T-helper 2 cell treated with Interferon-gamma antibody and Interleukin-4, amounts not matched to agents 100 ng/mL and 5 ng/mL, for 36 hours (primary cell): Measurements from ENCODE around the gene DCST1. TPM values are rescaled to one million over a fixed set of nuclear protein-coding genes. Genes with fewer than 3 reads are reported as not detected.

Experiments
- intact Hi-C: fragments of 100-400 bp; cut with micrococcal nuclease; formaldehyde crosslinking; loops from one replicate; pipeline ENCODE4 v1.15.1; 2023
- total RNA-seq: library from RNA; stranded (reverse); gene quantifications from 2 replicates; pipeline ENCODE4 v1.2.3, GENCODE V29; 2022

Gene DCST1
- total RNA-seq, 1 donor from 2014 or later: not detected

DNA sequence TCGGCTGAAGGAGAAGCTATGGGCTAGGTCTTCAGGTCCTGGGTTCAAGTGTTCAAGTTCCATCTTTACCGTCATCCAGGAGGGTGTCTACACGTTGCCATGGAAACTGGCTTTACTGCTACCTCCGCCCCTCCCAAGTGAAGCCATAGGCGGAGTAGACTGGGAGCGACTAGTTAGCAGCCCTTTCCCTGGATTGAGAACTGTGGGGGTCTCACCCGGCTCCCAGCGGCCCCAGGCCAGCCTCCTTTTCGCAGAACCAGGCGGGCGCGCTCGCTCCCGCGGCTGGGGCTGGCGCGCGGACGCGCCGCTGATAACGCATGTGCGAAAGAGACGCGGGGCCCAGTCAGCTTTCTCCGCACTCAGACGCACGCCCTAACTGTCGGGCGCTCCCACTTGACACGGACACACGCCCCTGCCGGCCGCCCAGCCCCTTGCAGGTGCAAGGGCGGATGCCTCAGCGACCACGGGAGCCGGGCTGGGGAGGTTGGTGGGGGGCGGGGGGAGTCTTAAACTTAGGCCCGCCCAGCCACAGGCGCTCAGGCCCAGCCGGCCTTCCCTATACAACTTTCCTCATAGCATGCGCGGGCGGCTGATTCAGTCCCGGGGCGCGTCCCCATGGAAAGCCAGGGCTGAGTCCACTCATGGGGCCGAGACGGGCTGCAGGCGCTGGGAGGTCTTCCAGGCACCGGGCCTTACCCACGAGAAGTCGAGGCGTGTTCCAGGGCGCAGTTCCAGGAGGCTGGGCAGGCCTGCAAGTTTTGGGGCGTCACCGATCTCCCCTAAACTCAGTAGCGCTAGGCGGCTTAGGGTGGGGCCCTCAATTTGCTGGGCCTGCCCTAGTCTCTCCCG, 37.3 kb downstream of the DCST1 start:
- intact Hi-C loops: no loop called here

DNA sequence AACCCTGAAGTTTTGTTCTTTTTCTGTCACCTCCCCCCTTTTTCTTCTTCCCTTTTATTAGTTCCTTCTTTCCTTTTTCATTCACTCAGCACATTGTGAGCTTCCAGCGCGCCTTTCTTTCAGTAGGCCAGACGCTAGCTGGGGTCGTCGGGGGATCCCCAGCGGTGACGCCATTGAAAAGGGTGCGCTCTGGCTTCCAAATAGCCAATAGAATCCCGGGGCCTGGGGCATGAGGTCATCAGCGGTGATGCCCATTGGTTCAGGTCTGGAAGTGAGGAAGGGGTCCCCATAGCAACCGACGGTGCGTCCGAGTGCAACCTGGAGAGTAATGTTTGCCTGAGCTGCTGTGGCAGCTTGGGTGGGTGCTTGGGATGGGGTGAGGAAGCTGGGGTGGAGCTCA, 38.1 kb downstream of the DCST1 start:
- intact Hi-C loops: no loop called here

DNA sequence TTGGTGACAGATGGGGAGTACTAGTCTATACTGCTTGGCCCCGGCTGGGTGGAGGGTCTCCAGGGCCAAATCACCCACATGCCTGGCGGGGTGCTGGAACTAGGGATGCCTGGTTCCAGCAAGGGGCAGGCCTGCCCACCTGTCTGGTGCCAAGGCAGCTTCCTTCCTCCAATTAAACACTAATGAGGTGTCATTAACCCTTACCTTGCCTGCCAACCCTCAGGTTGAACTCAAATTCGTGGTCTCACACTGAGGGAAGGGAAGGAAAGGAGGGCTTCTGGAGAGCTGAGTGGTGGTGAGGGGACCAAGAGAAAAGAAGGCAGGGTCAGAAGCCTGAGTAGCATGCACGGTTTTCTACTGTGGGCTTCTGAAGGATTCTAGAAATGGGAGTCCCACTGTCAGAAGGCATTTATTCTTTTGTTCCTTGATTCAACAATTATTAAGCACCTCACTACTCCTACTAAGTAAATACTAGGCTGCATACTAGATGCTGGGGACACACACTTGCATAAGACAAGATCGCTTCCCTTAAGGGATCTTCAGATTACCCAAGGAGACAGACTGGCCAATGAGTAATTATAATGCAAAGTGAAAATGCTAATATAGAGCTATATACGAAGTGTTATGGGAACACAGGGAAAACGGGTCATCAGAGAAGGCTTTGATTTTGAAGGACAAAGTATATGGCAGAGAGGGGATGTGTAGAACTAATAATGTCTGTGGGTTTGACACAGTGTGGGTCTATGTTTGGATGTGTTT, 39.1 kb downstream of the DCST1 start:
- intact Hi-C loops: no loop called here

DNA sequence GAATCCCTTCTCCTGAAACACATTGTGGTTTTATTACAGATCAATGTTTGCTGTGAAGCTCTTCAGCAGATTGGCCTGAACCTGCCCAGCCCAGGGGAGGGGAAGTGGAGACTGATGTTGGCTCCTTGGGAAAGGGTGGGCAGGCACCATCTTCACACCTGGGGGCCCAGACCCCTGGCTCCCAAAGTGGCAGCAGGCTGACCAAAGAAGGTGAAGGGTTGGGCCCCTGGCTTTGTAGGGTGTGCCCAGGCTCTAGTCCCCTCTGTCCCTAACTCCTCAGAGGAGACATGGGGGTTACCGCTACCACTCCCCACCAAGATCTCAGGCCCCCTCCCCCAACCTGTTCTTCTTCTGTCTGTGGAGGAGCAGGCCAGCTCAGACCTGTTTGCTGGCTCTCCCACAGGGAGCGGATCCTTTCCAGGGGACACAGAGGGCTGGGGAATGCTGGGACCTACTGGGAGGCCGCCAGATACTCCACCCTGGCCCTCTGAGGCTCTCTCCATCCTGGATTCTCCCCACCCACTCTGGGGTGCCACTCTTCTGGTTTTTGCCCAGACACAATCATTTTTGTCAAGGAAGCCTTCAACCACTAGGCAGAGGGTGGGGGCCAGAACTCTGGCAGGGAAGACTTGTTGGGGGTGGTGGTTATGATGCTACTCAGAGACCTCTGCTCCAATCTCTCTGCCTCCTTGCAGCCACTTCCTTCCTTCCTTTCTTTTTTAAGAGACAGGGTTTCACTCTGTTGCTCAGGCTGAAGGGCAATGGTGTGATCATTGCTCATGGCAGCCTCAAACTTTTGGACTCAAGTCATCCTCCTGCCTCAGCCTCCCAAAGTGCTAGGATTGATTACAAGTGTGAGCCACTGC, 40.0 kb downstream of the DCST1 start:
- intact Hi-C loops: no loop called here

DNA sequence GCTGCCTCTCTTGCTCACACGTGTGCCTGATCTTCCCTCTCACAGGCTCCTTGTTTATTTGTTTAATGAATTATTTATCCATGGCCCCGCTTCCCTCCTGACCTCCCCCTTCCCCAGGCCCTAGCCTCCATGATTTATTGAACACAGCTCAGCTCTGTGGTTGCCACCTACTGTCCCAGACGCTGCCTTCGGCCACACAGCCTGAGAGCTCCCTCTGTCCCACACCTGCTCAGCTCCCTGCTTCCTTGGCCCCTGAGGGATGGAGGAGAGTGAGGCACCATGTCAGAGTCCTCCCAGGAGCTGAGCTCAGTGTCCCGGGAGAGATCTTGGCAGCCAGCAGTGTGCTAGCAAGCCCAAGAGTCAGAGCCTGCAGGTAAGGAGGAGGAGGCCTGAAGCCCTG, 41.9 kb downstream of the DCST1 start:
- intact Hi-C loops: no loop called here

DNA sequence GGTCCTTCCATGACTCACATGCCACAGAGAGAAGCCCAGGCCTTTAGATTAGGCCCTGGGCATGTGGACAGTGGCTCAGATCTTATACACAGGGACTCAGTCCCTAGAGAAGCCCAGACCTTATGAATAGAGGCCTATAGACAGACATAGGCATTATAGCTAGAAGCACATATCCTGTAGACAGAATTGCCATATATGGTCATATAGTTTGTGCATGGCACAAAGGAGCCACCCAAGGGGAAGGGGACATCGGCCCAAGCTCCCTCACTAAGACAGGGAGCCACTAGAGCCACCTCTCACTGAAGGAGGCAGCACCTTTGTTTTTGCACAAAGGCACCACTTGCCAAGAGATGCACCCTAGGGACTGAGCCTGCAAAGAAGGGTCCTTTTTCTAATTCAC, 42.7 kb downstream of the DCST1 start:
- intact Hi-C loops: no loop called here

DNA sequence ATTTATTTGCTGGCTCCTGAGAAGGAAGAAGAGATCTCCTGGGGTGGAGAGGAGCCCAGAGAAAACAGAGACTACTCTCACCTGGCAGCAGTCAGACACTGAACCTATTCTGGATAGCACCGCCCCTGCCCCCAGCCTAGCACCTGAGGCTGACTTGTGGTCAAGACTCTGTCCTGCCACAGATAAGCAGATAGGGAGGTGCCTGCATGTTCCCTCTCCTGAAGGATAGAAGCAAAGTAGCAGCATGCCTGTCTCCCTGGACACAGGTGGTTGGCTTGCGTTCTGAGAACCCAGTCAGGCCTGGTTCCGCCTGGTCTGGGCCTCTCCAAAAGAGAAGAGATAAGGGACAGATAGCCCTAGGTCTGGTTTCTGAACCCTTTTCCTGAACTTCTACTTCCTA, 43.7 kb downstream of the DCST1 start:
- intact Hi-C loops: no loop called here

DNA sequence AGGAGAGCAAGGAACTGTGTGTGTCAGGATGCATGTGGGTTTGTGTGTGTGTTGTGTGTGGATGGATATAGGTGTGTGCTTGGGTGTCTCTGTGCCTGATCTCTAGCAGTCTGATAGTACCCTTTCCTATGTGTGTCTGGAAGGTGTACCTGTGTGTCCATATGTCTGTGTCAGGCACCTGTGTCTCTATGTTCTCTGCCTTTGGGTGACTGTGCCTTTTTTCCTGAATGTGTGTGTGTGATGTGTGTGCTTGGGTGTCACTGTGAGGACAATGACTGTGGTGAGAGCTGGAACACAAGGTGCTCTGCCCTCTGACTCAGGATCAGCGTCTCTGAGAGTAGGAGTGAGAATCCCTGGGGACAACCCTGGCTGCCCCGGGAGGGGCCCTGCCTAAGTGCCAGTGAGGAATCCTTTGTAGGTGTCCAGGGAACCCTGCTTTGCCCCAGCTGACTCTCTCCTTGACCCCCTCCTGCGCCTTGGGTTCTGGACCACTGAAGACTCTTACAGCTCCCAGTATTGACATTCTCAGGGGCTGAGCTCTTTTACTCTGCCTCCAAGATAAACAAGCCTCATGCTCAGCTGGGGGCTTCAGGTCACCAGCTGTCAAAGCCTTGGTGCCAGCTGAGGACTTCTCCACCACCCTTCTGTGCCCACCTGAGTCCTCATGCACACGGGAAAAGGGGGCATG, 44.3 kb downstream of the DCST1 start:
- intact Hi-C loops: no loop called here

DNA sequence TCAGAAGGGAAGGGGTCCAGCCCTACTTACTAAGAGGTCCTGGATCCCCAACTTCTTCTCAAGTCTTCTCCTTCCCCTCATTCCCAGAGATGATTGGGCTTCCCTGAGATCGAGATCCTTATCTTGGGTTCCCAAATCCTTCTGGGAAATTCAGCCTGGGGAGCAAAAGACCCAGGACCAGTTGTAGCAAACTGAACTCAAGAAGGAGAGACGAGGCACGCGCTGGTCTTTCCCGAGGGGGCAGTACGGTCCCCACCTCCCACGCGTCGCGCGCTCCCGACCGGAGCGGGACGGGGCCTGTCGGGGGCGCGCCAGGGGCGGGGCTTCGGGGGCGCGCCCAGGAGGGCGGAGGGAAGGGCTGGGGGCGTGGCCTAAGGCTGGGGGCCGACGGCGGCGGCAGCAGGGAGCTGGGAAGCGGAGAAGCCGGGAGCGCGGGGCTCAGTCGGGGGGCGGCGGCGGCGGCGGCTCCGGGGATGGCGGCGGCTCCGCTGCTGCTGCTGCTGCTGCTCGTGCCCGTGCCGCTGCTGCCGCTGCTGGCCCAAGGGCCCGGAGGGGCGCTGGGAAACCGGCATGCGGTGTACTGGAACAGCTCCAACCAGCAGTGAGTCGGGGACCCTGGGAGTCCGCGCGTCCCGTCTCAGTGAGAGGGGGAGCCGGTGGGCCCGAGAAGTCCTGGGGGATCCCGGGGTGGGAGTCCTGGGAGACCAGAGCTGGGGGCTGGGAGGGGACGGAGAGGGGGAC, 45.0 kb downstream of the DCST1 start, which contains the start of gene EFNA3:
TSS of gene EFNA3 (plus strand) at position 369 of the 741 bp plus-strand sequence. CDS start at position 474, 105 bp downstream.
- intact Hi-C loops: no loop called here

DNA sequence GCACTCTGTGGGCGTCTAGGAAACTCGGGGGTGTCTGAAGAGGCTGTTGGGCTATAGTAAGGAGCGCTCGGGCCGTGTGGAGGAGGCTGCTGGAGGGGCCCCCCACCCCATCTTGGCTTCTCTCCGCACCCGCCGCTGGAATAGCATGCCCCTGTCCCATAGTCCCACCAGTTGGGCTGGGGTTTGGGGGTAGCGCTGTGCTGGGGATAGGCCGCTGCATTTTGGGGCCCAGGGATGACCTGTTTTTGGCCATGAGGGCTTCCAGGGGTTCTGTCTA, 45.5 kb downstream of the DCST1 start:
- intact Hi-C loops: no loop called here

DNA sequence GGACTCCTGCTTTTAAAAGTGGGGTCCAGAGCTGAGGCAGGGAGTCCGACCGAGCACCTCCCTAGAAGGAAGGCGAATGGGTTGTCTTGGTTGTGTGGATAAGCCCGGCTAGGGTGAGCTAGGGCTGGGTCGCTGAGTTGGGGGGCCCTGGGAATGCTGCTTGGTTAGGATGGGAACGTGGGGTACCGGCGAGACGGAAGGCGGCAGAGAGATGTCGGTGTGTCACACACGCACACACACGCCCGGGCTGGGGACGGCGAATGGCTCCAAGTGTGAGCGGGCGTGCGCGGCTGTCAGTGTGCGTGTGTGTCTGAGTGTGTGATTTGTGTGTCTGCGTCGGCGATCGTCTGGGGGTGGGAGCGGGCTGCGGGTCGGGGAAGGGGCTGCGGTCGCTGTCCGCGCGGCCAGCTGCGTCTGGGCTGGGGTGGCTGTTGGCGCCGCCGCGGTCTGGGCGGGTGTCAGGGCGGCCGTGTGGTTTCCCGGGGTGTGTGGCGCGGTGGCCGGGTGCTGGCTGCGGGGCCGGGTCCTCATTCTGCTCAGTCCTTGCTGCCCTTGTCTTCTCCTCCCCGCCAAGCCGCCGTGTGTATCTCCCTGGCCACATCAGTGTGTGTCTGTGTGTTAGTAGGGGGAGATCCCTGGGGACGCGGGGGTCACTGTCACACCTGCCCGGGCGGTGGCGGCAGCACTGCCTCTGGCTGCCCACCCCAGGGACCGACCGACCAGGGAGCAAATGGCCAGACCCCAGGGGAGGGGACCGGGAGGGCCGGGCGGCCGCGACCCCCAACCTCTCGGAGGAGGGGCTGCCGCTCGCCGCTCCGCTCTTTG, 46.1 kb downstream of the DCST1 start:
- intact Hi-C loops: no loop called here

DNA sequence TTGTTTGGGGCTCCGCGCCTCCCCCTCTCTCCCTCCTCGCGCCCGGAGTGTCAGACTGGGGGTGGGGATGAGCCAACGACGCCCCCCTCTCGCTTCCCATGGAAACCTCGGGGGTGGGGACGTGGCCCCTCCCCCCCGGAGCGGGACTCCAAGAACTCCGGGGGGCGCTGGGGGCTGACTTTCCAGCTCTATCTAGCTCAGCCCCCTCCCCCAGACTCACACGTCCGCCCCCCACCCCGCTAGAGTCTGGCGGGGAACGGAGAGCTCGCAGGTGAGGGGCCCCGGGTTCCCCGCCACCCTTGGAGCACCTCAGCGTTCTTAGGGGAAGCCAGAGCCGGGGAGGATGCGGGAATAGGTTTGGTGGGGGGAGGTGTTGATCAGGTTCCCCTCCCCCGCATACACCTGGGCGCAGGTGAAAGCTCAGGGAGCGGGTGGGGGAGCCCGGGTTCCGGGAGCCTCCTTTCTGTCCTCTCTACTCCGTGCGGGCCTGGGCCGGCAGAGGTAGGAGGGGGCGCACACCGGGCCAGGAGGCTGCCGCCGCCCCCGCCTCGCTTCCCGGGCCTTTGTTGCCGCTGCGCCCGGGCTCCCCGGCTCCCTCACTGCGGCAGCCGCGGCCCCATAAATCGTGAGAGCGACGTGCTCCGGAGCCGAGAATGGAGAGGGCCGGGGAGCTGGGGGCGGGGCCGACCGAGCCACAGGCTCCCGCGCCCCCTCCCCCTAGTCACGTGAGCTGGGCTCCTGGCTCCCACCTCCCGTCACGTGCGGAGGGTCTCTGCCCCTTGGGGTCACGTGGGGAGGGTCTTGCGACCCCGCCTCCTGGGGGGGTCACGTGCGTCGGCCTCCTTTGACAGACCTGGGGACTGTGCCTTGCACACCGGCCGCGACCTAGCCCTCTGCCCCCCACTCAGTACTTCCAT, 46.9 kb downstream of the DCST1 start:
- intact Hi-C loops: no loop called here

DNA sequence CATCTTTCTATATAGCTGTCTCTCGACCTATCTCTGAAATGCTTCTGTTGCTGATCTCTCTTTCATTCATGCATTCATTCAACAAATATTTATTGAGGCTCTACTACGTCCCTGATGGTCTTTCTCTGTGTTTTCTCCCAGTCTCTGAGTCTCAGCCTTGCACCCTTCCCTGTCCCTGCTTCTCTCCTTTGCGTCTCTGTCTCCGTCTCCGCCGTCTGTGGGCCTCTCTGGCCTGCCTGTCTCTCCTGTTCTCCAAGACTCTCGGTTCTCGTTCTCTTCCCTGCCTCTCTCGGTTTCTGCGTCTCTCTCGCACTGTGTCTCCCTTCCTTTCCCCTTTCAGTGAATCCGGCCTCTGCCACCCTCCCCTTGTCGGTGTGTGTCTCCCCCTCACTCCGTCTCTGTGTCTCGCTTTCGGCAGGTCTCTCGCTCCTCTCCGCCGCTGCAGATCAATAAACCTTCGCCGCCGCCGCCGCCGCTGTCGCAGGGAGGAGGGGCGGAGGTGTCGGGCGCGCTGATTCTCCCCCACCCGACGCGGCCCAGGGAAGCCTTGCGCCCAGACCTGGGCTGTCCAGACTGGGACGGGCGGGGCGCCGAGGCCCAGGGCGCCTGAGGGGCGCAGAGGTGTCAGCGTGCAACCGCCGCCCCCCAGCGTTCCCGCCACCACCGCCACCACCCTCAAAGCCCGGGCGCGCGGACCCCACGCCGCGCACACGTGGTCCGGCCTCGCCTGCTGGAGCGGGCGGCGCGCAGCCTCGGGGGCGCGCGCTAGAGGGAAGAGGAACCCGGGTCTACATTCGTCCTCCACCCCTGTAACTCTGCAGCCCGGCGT, 48.1 kb downstream of the DCST1 start:
- intact Hi-C loops: no loop called here

DNA sequence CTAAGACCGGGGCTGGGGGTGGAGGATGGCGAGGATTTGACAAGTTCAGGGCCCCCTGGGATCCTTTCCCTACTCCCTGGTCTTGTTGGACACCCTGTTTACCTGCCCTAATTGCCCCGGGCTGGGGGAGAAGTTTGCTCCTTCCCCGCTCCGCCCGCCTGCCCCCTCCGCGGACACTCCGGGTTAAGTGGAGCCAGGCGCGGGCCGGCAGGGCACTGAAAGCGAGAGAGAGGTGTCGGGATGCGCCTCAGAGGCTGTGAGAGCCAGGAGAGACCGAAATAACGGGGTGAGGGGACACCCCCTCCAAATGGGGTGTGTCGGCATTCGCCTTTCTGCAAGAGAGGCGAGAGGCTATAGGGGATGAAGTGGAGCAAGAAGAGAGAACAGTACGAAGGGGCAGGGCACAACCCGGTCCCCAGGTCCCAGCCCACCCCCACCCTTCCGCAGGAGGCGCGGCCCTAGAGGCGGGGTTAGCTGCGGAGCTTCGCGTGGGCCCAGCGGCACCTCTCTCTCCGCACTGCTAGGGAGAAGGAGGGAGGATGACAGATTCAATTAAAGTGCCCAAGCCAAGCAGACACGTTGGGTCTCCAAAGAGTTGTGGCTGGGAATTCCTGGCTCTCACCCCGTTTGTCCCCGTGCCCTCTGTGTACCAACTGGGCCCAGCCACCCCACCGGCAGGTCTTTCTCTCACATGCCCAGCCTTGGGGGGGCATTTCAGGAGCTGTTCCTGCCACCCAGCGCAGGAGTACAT, 48.9 kb downstream of the DCST1 start:
- intact Hi-C loops: no loop called here

DNA sequence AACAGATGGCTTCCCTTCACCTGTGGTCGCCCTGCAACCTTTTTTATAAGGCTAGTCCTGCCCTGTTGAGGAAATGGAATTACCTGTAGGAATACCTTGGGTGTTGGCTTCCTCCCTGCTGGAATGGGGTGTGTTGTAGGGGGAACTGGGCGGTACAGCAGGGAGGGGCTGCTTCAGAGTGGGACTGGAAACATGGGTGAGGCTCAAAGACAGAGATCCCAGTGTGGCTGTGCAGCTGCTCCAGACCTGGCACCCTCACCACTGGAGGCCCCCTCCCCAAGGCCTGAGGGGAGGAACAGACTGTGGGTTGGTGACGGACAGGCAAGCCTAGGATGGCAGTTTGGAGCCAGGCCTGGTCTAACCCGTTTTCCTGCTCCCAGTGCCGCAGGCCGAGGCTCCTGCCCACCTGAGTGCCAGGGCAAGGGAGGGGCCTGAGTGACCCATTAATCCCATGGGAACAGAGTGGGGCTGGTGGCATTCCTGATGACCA, 49.5 kb downstream of the DCST1 start:
- intact Hi-C loops: no loop called here

DNA sequence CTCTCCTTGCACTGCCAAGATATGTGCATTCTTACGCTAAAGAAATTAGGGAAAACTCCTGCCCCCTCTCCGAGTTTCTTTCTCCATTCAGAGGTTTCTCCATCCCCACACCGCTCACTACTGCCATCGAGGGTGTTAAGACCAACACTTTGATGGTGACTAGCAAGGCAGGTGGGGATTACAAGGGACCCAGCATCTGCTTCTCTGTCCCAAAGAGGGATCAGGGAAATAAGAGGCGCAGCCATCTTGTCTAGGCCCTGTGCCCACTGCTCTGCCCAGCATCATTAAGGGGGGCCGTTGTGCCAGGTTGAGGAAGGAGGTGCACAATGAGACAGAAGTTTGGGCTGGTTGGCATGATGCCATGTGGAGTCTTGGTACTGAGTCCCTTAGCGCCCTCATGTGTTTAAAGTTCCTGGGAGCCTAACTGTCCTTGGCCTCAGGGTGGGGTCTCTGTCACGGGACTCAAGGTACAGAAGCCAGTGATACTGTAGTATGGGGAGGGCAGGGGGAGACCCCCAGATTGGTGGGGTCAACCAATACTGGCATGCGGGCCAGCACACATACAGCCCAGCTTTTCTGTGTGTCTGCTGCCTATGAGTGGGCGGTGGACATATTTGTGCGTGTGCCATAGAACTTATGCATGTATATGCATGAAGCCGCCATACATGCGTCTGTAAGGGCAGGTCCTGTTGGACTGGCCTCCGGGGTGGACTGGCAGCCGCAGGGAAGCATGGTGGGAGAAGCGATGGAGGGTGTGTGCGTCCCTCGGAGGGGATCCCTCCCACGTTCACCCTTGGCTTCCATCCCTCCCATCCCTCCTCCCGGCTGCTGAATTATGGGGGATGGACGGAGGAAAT, 50.5 kb downstream of the DCST1 start:
- intact Hi-C loops: loop anchor here (1.0 to 2.0 kb wide), 4 partner anchors 21 to 81 kb away; partner anchors contain the start of genes EFNA4, SLC50A1 and ZBTB7B
